ENCODE measurements around the gene BRIP1. TPM values are rescaled to one million over a fixed set of nuclear protein-coding genes. Genes with fewer than 3 reads are reported as not detected.

BRIP1 gene
- total and polyA plus RNA-seq, 9 of the 15 experiments (the other 6 are each of a cell fraction or from before 2014, with no cell fraction given) = 2.4 to 17.5 (median 11.2) TPM

GRCh38 chr17:61862975-61863800 is at the start of gene BRIP1 (continued):
- TF ChIP-seq ATF1 (CRISPR knock-in tag; IDR thresholded peaks at IDR 0.05) (no peak), ATF1 (tag; IDR thresholded peaks at IDR 0.05) (peak; percentile 66), TAF9B (IDR thresholded peaks at IDR 0.05; ENCODE audit: partially characterized antibody) (peak; percentile 65), POU5F1 (IDR thresholded peaks at IDR 0.05; ENCODE audit: borderline replicate concordance, low read depth, low read length, partially characterized antibody) (no peak), HLTF (IDR thresholded peaks at IDR 0.05) (0 out of 2 replicates have a peak, but pooled peaks have one; percentile 41), E2F6 (IDR thresholded peaks at IDR 0.05; ENCODE audit: borderline replicate concordance in 1 of 2, extremely low read depth in 1 of 2, insufficient read depth in 1 of 2, insufficient read length in 1 of 2, low read depth in 1 of 2, low read length in 1 of 2, poor library complexity in 1 of 2, severe bottlenecking in 1 of 2) (peak; percentile 74 to 80), UBTF (IDR thresholded peaks at IDR 0.05; ENCODE audit: borderline replicate concordance in 1 of 2, low read depth in 2 of 2, low read length in 2 of 2) (peak; percentile 49 to 81; a peak in 1 of 4 replicates), POLR2AphosphoS5 (IDR thresholded peaks at IDR 0.05; ENCODE audit: control insufficient read depth, insufficient read depth, low read depth, low read length) (peak; percentile 91; the same call in 1 of the 2 replicates), SAP30 (IDR thresholded peaks at IDR 0.05; ENCODE audit: borderline replicate concordance, insufficient read depth, low read depth, low read length, poor library complexity, severe bottlenecking) (peak; percentile 89), ZNF395 (CRISPR knock-in tag; IDR thresholded peaks at IDR 0.05) (no peak; the same call in 1 of the 2 replicates), SP1 (CRISPR knock-in tag; IDR thresholded peaks at IDR 0.05) (peak; percentile 43; the same call in 1 of the 2 replicates), TFE3 (CRISPR knock-in tag; IDR thresholded peaks at IDR 0.05) (no peak), ELK1 (CRISPR knock-in tag; IDR thresholded peaks at IDR 0.05) (no peak), PRMT5 (CRISPR knock-in tag; IDR thresholded peaks at IDR 0.05) (no peak), NFRKB (IDR thresholded peaks at IDR 0.05; ENCODE audit: low read depth) (peak; percentile 74), ZBTB7A (IDR thresholded peaks at IDR 0.05; ENCODE audit: borderline replicate concordance, control insufficient read depth, low read depth, low read length) (peak; percentile 95), ZNF551 (CRISPR knock-in tag; IDR thresholded peaks at IDR 0.05) (no peak), SNAPC5 (CRISPR knock-in tag; IDR thresholded peaks at IDR 0.05) (no peak)
